HepG2 (cell line): ENCODE measurements around the gene FOLR1. TPM values are rescaled to one million over a fixed set of nuclear protein-coding genes. Genes with fewer than 3 reads are reported as not detected.

Experiments used
- ATF5 ChIP-seq: sonication (generic); formaldehyde crosslinking; IDR thresholded peaks from 2 replicates; pipeline ENCODE4 v1.4.0; 2020; ENCODE audit warnings: mild to moderate bottlenecking, low read depth, missing genetic modification reagents
- DDIT3 ChIP-seq: sonication (generic); formaldehyde crosslinking; IDR thresholded peaks from 2 replicates; pipeline ENCODE4 v1.4.0; 2020; ENCODE audit warnings: mild to moderate bottlenecking, missing genetic modification reagents
- FOXO1 ChIP-seq: sonication (generic); formaldehyde crosslinking; IDR thresholded peaks from 2 replicates; pipeline ENCODE4 v1.4.0; 2020; ENCODE audit warnings: missing genetic modification reagents
- GATAD1 ChIP-seq: IDR thresholded peaks from 2 replicates; pipeline ENCODE4 v1.6.1; 2016; ENCODE audit warnings: missing genetic modification reagents, missing compliant biosample characterization
- GFI1 ChIP-seq: sonication (generic); formaldehyde crosslinking; IDR thresholded peaks from 2 replicates; pipeline ENCODE4 v1.5.0; 2020; ENCODE audit warnings: missing genetic modification reagents, mild to moderate bottlenecking, borderline replicate concordance
- GPN1 ChIP-seq: sonication (generic); formaldehyde crosslinking; IDR thresholded peaks from 2 replicates; pipeline ENCODE4 v1.5.1; 2020; ENCODE audit warnings: missing genetic modification reagents, borderline replicate concordance
- HDAC6 ChIP-seq: fragments of 200-600 bp; sonication (generic); IDR thresholded peaks from 2 replicates; pipeline ENCODE4 v1.7.0; 2017; ENCODE audit warnings: mild to moderate bottlenecking, antibody characterized with exemption, low read length, low read depth
- LCORL ChIP-seq, 2 experiments: fragments of 450-650 bp in 1 of 2; sonication (generic) in 1 of 2; formaldehyde crosslinking in 1 of 2; IDR thresholded peaks; 2 replicates each; pipeline versions ENCODE4 v1.5.0 to v1.6.1; 2017 to 2020; ENCODE audit warnings: antibody characterized with exemption in 1 of 2, missing genetic modification reagents in 1 of 2
- PAWR ChIP-seq: sonication (generic); formaldehyde crosslinking; IDR thresholded peaks from 2 replicates; pipeline ENCODE4 v1.4.0; 2020; ENCODE audit warnings: missing genetic modification reagents, mild to moderate bottlenecking, borderline replicate concordance
- PHF5A ChIP-seq: IDR thresholded peaks from one replicate; pipeline ENCODE4 v1.6.1; 2018; ENCODE audit warnings: low read depth, missing genetic modification reagents; ENCODE audit not compliant: unreplicated experiment
- POLR2A ChIP-seq, 2 experiments: IDR thresholded peaks; 2 replicates each; pipeline ENCODE4 v1.6.1; 2011; ENCODE audit warnings: low read depth in 2 of 2, low read length in 2 of 2, mild to moderate bottlenecking in 1 of 2, moderate library complexity in 1 of 2; ENCODE audit not compliant: insufficient read depth in 1 of 2
- RCOR2 ChIP-seq: IDR thresholded peaks from 2 replicates; pipeline ENCODE4 v1.6.1; 2016; ENCODE audit warnings: missing biosample characterization, missing genetic modification reagents
- REST ChIP-seq, 2 experiments: IDR thresholded peaks; 2 replicates each; pipeline ENCODE4 v1.6.1; 2011 to 2012; ENCODE audit warnings: low read length in 2 of 2, borderline replicate concordance in 1 of 2, low read depth in 1 of 2, mild to moderate bottlenecking in 1 of 2, moderate library complexity in 1 of 2
- ZFP62 ChIP-seq: sonication (generic); formaldehyde crosslinking; IDR thresholded peaks from 2 replicates; pipeline ENCODE4 v1.4.0; 2020; ENCODE audit warnings: missing genetic modification reagents
- ZNF10 ChIP-seq: sonication (generic); formaldehyde crosslinking; IDR thresholded peaks from 2 replicates; pipeline ENCODE4 v1.4.0; 2020; ENCODE audit warnings: mild to moderate bottlenecking, low read depth, missing genetic modification reagents, borderline replicate concordance
- ZNF230 ChIP-seq: sonication (generic); formaldehyde crosslinking; IDR thresholded peaks from 2 replicates; pipeline ENCODE4 v1.4.0; 2020; ENCODE audit warnings: mild to moderate bottlenecking, missing genetic modification reagents
- ZNF234 ChIP-seq: sonication (generic); formaldehyde crosslinking; conservative IDR thresholded peaks from 2 replicates; pipeline ENCODE4 v1.5.1; 2020; ENCODE audit warnings: mild to moderate bottlenecking, missing genetic modification reagents
- ZNF414 ChIP-seq: sonication (generic); formaldehyde crosslinking; IDR thresholded peaks from 2 replicates; pipeline ENCODE4 v1.5.0; 2020; ENCODE audit warnings: missing genetic modification reagents
- ZNF510 ChIP-seq: sonication (generic); formaldehyde crosslinking; IDR thresholded peaks from 2 replicates; pipeline ENCODE4 v1.4.0; 2020; ENCODE audit warnings: low read depth, mild to moderate bottlenecking, missing genetic modification reagents
- ZNF562 ChIP-seq: sonication (generic); formaldehyde crosslinking; IDR thresholded peaks from 2 replicates; pipeline ENCODE4 v1.8.0; 2022; ENCODE audit warnings: missing genetic modification reagents, borderline replicate concordance
- ZNF580 ChIP-seq: IDR thresholded peaks from 2 replicates; pipeline ENCODE4 v1.6.1; 2016; ENCODE audit warnings: low read depth, borderline replicate concordance
- ZNF639 ChIP-seq: conservative IDR thresholded peaks from 2 replicates; pipeline ENCODE4 v1.6.1; 2018; ENCODE audit warnings: missing genetic modification reagents
- polyA plus RNA-seq, 8 experiments: library from polyadenylated mRNA; depleted of rRNA in 3 of 8; stranded (reverse) in 7 of 8; unstranded in 1 of 8; fragments of >200 nt; fragmentation: Illumina TruSeq in 4 of 8; extraction: Trizol in 4 of 8; gene quantifications; 2 replicates each; pipeline versions ENCODE4 v1.2.1 to v1.2.3, GENCODE V29; 2011 to 2016; ENCODE audit warnings: low read depth in 4 of 8, missing spikeins in 1 of 8, mixed read lengths in 1 of 8; ENCODE audit not compliant: insufficient read depth in 1 of 8
- total RNA-seq, 5 experiments: library from RNA; depleted of rRNA; stranded (reverse); fragments of >200 nt; fragmentation: Illumina TruSeq; extraction: Trizol; gene quantifications; 2 replicates each; pipeline ENCODE4 v1.2.3, GENCODE V29; 2016; ENCODE audit warnings: low read depth in 1 of 5

FOLR1 gene
- total and polyA plus RNA-seq, 2 of the 13 experiments (the other 11 are each of a cell fraction or from before 2014, with no cell fraction given): 0.20 TPM; not detected in 1

- TF ChIP-seq REST (IDR thresholded peaks at IDR 0.05; ENCODE audit: borderline replicate concordance in 1 of 2, low read depth in 1 of 2, low read length in 2 of 2) (no peak), FOXO1 (CRISPR knock-in tag) (no peak), ZNF639 (CRISPR knock-in tag) (no peak), ZFP62 (CRISPR knock-in tag) (no peak), ZNF234 (CRISPR knock-in tag) (no peak), GPN1 (no peak), LCORL (IDR thresholded peaks at IDR 0.05) (no peak), LCORL (CRISPR knock-in tag; IDR thresholded peaks at IDR 0.05) (0 out of 2 replicates have a peak, but pooled peaks have one; percentile 34), DDIT3 (CRISPR knock-in tag) (no peak), GFI1 (CRISPR knock-in tag) (no peak), HDAC6 (no peak), POLR2A (IDR thresholded peaks at IDR 0.05; ENCODE audit: insufficient read depth in 1 of 2, low read depth in 2 of 2, low read length in 2 of 2) (no peak; a peak in 1 of 4 replicates), ATF5 (CRISPR knock-in tag) (no peak), ZNF230 (CRISPR knock-in tag) (no peak), PHF5A (CRISPR knock-in tag) (no peak), ZNF580 (CRISPR knock-in tag) (no peak), ZNF414 (CRISPR knock-in tag) (no peak), GATAD1 (CRISPR knock-in tag) (no peak), RCOR2 (no peak), ZNF562 (CRISPR knock-in tag) (no peak), PAWR (CRISPR knock-in tag) (0 out of 2 replicates have a peak, but pooled peaks have one; percentile 10), ZNF10 (CRISPR knock-in tag) (no peak), ZNF510 (CRISPR knock-in tag) (no peak)
Measured at GRCh38 chr11:72223615-72224563, 31.9 kb downstream of the FOLR1 start (continued).
